SW 1271 (cell line): ENCODE data around the gene LRP11.
"Not testable (repeated sequence)": the region's sequence is repeated elsewhere in the genome, so short reads cannot be mapped to it uniquely, and the experiment has no call there.

Source experiments
- DNase-seq, 2 experiments: peaks; one replicate each; lab custom pipeline; 2025; lab: John Stamatoyannopoulos, UW

Gene LRP11

GRCh38 chr6:149897855-149898744 lies 33.9 kb upstream of the LRP11 start, which contains the start of gene RAET1E:
RAET1E (minus strand) TSS chr6:149898113; CDS start chr6:149890901, 7,212 bp downstream.
- DNase-seq: peak in 1 of 2 experiments; percentile 20

- DNase-seq: peak; percentile 14 to 53
Observed at GRCh38 chr6:149897015-149897697, 33.0 kb upstream of the LRP11 start.

DNA sequence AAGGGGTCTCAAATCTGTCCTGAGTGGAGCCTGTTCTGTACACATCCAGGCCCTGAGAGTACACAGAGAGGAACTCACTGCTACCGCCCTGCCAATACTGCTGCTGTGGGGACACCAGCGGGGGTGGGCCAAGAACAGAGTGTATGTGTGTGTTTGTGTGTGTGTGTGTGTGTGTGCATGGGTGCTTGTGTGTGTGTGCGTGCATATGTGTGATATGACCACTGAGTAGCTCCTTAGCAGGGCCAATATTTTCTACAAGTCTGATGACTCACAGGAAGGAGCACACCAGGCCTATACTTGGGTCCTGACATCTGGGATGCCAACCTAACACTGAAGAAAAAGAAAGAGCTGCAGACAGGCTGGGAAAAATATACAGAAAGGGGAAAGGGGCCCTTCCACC lies 32.3 kb upstream of the LRP11 start:
- DNase-seq: peak in 1 of 2 experiments; percentile 59

- DNase-seq: peak; percentile 80 to 90
Observed at GRCh38 chr6:149895833-149896271, 31.7 kb upstream of the LRP11 start.

DNA sequence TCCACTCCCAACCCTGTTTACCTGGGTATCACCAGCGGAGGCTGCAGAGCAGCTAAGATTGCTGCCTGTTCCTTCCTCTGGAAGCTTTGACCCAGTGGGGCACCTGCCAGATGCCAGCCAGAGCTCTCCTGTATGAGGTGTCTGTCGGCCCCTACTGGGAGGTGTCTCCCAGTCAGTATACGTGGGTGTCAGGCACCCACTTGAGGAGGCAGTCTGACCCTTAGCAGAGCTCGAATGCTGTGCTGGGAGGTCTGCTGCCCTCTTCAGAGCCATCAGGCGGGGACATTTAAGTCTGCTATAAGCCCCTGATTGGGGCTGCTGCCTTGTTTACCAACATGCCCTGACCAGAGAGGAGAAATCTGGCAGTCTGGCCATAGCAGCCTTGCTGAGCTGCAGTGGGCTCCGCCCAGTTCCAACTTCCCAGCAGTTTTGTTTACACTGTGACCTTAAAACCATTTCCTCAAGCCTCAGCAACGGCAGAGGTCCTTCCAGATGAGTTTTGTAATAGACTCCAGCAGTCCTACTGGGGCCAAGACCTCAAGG lies 31.0 kb upstream of the LRP11 start:
- DNase-seq: peak in 1 of 2 experiments; percentile 53

GRCh38 chr6:149891864-149892263 lies 27.7 kb upstream of the LRP11 start:
- DNase-seq: not testable (repeated sequence)

- DNase-seq: no peak
Observed at GRCh38 chr6:149891259-149891658, 27.1 kb upstream of the LRP11 start.

GRCh38 chr6:149890629-149891045 lies 26.5 kb upstream of the LRP11 start:
- DNase-seq: no peak

DNA sequence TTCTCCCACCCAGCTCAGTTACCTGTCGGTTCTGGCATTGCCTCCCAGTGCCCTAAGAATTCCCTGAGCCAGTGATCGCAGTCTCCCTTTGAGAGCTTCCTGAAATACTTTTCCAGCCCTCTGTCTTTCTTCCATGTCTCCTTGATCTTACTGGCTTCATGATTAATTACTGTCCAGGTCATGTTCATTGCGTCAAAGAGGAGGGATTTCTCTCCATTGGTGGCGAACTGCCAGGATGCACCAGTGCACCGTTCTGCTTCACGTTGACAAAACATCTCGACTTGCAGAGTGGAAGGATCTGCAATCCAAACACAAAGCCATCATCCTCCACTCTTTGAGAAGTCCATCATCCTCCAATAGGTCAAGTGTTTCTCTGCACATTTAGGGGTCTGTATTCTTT lies 25.2 kb upstream of the LRP11 start:
- no peak for DNase-seq

GRCh38 chr6:149888659-149889058 lies 24.5 kb upstream of the LRP11 start:
- DNase-seq: no peak

DNA sequence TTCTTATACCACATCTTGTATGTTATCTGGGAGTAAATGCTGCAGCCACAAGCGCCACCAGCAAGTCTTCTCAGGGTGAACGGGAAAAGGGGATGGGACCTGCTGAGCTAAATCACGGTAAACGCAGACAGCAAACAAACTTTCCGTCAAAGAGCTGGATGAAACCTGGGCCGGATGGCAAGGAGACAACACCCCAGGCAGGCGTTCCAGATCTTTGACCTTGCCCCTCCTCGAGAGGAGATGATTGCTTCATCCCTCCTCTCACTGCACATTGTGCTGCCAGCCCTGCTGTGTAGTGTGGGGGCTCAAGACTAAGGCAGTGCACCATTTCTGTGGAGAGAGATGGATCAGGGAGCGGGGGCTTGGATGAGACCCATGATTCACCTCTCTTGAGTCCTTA lies 23.9 kb upstream of the LRP11 start:
- no peak for DNase-seq

DNA sequence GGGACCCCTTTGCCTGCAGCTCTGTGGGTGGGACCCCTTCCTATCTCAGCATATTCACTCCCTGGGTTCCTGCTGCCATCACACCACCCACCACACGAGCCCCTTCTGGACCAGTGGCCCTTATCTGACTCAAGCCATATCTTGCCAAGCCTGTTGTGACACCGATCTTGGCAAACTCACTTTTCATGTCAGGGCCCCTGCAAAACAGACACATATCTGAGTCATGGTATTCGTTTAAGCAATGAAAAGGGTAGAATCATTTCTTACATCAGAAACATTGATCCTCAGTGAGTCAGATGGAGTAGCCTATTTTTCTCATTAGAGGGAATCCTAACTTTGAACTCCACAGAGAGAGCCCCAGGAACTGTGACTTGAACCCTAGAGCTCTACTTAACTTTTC lies 23.2 kb upstream of the LRP11 start:
- no peak for DNase-seq

DNA sequence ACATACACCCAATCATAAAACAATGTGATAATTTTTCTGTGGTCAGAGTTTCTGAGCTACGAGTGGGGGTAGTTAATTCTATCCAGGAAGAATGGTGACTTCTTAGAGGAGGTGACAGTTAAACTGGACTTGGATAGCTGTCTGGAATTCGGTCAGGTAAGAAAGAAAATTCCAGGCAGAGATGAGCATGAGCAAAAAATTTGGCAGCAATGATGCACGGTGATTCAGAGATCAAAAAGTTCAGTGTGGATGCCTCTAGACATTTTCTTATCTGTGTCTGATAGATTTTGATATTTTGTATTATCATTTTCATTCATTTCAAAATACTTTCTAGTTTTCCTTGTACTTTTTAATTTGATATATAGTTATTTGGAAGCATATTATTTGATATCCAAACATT lies 21.7 kb upstream of the LRP11 start:
- DNase-seq: no peak

- no peak for DNase-seq
Observed at GRCh38 chr6:149884617-149885016, 20.5 kb upstream of the LRP11 start.

- no peak for DNase-seq
Observed at GRCh38 chr6:149884215-149884614, 20.1 kb upstream of the LRP11 start.

GRCh38 chr6:149881860-149882259 lies 17.7 kb upstream of the LRP11 start:
- DNase-seq: no peak

DNA sequence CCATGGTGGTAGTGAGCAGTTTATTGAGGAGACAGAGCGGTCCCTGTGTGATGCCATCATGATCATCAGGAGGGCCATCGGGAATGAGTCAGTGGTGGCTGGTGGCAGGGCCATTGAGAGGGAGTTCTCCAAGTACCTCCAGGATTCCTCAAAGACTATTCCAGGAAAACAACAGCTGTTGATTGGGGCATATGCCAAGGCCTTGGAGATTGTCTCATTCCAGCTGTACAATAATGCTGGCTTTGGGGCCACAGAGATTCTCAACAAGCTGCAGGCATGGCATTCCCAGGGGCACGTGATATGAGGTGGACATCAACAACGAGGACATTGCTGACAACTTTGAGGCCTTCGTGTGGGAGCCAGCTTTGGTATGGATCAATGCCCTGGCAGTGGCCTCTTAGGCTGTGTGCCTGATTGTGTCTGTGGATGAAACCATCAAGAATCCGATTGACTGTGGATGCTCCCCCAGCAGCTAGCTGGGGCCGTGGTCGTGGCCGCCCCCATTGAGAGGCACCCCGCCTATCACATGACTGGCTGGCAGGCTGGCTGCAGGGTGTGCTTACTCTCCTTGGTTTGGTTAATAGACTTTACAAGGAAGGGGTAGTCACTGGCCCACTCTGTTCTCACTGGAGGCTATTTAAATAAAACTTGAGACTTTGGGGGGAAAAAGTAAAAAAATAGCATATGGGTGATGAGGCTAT lies 17.1 kb upstream of the LRP11 start:
- no peak for DNase-seq

DNA sequence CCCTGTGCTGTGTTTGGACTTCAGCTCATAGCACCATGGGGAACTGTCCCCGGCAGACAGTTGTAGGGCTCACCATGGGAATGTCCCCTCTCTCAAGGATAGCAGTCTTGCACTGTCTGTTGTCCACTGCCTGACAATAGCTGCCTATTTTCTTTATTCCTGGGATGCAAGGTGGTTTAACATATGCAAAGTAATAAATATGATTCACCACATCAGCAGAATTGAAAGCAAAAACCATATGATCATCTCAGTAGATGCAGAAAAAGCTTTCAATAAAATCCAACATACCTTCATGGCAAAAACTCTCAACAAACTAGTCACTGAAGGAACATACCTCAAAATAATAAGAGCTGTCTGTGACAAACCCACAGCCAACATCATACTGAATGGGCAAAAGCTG lies 13.5 kb upstream of the LRP11 start:
- no peak for DNase-seq

GRCh38 chr6:149876241-149876933 lies 12.2 kb upstream of the LRP11 start:
- DNase-seq: no peak

- DNase-seq: no peak
Observed at GRCh38 chr6:149872233-149872632, 8.1 kb upstream of the LRP11 start.

DNA sequence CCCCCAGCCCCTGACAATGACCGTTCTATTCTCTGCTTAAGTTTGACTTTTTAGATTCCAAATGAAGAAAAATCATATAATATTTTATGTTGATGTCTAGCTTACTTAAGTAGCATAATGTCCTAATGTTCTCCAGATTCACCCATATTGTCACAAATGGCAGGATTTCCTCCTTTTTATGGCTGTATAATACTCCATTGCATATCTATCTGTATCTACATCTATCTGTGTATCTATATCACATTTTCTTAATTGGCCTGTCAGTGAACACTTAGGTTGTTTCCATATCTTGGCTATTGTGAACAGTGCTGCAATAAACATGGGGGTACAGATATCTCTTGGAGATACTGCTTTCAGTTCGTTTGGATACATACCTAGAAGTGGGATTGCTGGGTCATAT lies 7.0 kb upstream of the LRP11 start:
- DNase-seq: no peak
